ENCODE measurements around the gene TOP1.

GRCh38 chr20:41048461-41049301, 20.1 kb downstream of the TOP1 start:
- TF ChIP-seq CTCF (IDR thresholded peaks at IDR 0.05) = no peak
- no peak for TF ChIP-seq TP53 (CRISPR knock-in tag; IDR thresholded peaks at IDR 0.05)
- TF ChIP-seq ETV6 (CRISPR knock-in tag; IDR thresholded peaks at IDR 0.05) = no peak
- TF ChIP-seq NFE2L1 (CRISPR knock-in tag; IDR thresholded peaks at IDR 0.05) = no peak
- TF ChIP-seq ATF3 (CRISPR knock-in tag; conservative IDR thresholded peaks at IDR 0.05) = no peak
- TF ChIP-seq NR2C2 (CRISPR knock-in tag; IDR thresholded peaks at IDR 0.05) = no peak

All from WTC11 (cell line).